ENCODE results near the gene SLC24A3.

Gene SLC24A3

DNA sequence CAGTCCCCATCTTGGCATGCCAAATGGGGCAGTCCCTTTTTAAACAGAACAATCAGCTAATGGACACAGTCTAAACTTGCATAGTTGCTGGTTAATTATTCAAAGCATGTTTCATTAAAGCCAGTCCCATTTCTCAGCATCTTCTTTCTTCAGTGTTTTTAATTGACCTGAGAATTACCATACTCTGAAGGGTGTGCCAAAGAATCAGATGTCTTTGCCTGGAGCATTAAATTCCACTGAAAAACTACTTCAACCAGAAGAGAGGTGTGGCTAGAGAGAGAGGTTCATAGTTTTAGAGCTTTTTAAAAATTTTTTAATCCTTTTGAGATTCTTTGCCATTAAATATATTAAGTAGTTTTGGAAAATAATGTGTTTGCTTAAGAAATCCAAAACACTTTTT is 37.9 kb downstream of the SLC24A3 start:
- Histone ChIP-seq H3K9me3 (ENCODE audit: control insufficient read depth, low read length) (no peaks in the 10 kb centered on the region), H3K4me1 (ENCODE audit: control insufficient read depth, insufficient read depth, low read length) (peaks cover 6% of the 10 kb centered on the region), H3K9ac (ENCODE audit: low read length) (no peak overlapping the region), H3K27me3 (ENCODE audit: control insufficient read depth, insufficient read depth, low read length) (no peaks in the 10 kb centered on the region), H3K4me3 (ENCODE audit: low read length) (no peak overlapping the region), H3K36me3 (ENCODE audit: control insufficient read depth, insufficient read depth, low read length) (no peaks in the 10 kb centered on the region)

DNA sequence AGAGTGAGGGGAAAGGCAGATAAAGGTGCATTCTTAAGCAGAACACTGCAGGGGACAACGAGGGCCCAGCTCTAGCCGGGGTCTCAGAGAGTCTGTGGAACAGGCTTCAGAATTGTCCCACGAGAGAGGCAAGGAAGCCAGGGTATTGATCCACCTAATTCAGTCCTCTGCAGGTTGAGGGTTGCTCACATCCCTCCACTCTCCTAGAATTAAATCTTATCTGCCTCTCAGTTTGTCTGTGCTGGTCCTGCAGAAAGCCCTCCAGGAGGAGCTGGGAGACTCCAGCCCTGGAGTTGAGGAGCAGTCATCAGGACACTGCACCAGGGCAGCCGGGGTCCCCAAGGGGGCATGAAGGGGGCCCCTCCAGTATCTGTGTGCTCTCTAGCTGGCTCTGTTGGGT is 39.1 kb downstream of the SLC24A3 start:
- Histone ChIP-seq H3K27me3 (ENCODE audit: control insufficient read depth, insufficient read depth, low read length) (no peaks in the 10 kb centered on the region), H3K4me3 (ENCODE audit: low read length) (no peak overlapping the region), H3K9ac (ENCODE audit: low read length) (no peak overlapping the region), H3K36me3 (ENCODE audit: control insufficient read depth, insufficient read depth, low read length) (no peaks in the 10 kb centered on the region), H3K9me3 (ENCODE audit: control insufficient read depth, low read length) (no peaks in the 10 kb centered on the region), H3K4me1 (ENCODE audit: control insufficient read depth, insufficient read depth, low read length) (peaks cover 6% of the 10 kb centered on the region)

DNA sequence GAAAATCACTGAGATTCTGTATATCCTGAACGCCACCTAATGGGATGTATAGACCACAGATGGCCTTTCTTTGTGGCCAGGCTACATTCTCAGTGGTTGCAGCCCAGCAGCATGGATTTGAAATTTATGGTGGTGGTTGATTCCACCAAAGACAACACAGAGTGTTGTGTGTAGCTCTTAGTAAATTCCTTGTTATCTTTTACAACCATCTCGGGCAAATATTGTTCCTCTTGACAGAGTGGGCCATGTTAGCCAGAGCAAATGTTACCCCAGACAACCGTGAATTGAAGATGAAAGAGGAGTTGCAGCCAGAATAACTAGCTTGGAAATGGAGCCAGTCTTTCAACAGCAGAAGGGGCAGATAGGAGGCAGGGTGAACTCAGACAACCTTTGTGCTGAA is 39.5 kb downstream of the SLC24A3 start:
- H3K36me3 ChIP-seq (ENCODE audit: control insufficient read depth, insufficient read depth, low read length), result no peaks in the 10 kb centered on the region

DNA sequence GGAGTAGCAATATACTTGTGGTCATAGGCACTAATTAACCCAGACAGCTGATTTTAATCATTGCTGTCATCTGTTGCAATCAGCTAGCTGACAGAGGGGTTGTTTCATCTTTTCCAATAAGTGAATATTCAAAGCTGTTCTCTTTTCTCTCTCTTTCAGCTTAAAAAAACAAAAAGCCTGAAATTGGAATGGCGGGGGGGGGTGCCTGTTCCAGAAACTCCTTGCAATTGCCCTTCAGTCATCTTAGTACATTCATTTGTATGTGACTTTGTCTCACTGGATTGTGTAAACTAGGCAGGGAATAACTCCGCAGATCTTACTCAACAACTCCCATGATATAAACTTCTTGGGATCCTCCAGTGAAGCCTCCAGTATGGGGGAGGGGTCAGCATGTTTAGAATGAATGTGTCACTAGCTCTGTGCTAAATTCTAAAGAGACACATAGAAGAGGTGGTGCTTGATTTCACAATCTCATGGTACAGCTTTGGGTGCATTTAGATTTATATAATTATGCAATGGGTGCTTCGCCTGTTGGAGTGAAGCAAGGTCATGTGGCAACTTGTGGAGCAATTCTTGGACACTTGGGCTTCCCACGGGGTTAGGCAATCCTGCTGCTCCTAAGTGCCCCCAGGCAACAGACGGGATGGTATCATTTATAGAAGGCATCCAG is 40.1 kb downstream of the SLC24A3 start:
- Histone ChIP-seq H3K9ac (ENCODE audit: low read length) (no peak overlapping the region), H3K4me1 (ENCODE audit: control insufficient read depth, insufficient read depth, low read length) (peaks cover 6% of the 10 kb centered on the region), H3K27me3 (ENCODE audit: control insufficient read depth, insufficient read depth, low read length) (no peaks in the 10 kb centered on the region)

More for the DNA sequence above, 39.5 kb downstream of the SLC24A3 start:
- H3K27me3 ChIP-seq (ENCODE audit: control insufficient read depth, insufficient read depth, low read length), result no peaks in the 10 kb centered on the region
- no peaks in the 10 kb centered on the region for H3K9me3 ChIP-seq (ENCODE audit: control insufficient read depth, low read length)
- H3K9ac ChIP-seq (ENCODE audit: low read length), result no peak overlapping the region
- H3K4me3 ChIP-seq (ENCODE audit: low read length), result no peak overlapping the region
- H3K4me1 ChIP-seq (ENCODE audit: control insufficient read depth, insufficient read depth, low read length), result peaks cover 6% of the 10 kb centered on the region

DNA sequence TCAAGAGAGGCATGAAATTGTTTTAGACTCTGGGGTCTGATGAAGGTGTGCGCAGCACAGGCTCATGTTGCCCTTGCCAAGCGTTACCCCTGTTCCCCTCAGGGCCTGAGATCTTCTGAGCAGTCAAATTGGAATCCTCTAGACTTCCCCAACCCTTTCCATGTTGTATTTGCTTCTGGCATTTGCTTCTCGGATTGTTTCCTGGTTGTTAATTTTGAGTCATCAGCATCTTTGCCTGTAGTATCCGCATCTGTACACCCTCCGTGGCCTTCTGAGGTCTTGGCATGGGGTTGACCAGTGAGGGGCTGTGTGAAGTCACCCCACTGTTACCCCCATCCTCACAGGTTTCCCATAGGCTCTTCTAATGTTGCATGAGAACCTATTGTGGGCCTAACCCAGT is 40.9 kb downstream of the SLC24A3 start:
- H3K9me3 ChIP-seq (ENCODE audit: control insufficient read depth, low read length), result no peaks in the 10 kb centered on the region
- H3K9ac ChIP-seq (ENCODE audit: low read length), result no peak overlapping the region

More for the DNA sequence above, 40.1 kb downstream of the SLC24A3 start:
- Histone ChIP-seq H3K36me3 (ENCODE audit: control insufficient read depth, insufficient read depth, low read length) (no peaks in the 10 kb centered on the region), H3K9me3 (ENCODE audit: control insufficient read depth, low read length) (no peaks in the 10 kb centered on the region), H3K4me3 (ENCODE audit: low read length) (no peak overlapping the region)

DNA sequence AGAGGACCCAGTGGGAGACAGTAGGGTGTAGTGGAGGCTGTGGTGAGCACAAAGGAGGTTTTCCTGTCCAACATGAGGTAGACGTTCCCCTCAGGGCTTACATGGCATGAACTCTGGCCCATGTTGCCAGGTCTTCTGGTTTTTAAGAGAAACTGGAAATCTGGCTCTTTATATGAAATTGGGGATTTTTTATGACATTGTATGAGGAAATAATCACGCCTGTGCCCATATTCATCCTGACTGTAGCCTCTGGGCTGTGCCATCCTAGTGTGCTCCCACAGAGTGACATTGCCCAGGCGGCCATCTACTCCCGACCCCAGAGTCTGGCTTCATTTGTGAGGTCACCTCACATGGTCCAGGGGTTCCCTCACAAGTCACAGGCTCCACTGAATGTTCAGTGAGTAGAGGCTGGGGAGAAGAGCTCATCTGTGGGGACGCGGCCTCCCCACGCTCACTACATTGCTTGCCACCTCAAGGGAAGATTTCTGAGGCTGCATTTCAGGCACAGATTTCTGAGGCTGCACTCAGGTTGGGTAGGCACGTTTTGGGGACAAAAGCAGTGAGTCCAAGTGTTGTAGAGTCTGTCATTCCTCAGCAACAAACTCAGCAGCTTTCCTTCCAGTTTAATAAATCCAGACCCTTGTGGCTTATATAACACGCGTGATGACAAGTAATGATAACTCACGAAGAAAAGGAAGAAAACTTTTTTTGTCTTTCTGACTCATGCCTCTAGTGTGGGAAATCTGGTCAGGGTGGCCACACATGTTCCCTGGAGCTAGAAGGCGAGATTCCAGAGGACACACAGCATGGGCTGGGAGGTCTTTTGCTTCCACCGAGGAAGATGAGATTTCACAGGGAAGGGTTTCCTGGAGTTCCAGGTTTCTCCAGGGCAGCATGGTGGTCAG is 41.7 kb downstream of the SLC24A3 start:
- H3K4me3 ChIP-seq (ENCODE audit: low read length), result no peak overlapping the region
- peaks cover 6% of the 10 kb centered on the region for H3K4me1 ChIP-seq (ENCODE audit: control insufficient read depth, insufficient read depth, low read length)
- H3K9ac ChIP-seq (ENCODE audit: low read length), result no peak overlapping the region
- H3K36me3 ChIP-seq (ENCODE audit: control insufficient read depth, insufficient read depth, low read length), result no peaks in the 10 kb centered on the region
- no peaks in the 10 kb centered on the region for H3K27me3 ChIP-seq (ENCODE audit: control insufficient read depth, insufficient read depth, low read length)
- no peaks in the 10 kb centered on the region for H3K9me3 ChIP-seq (ENCODE audit: control insufficient read depth, low read length)

More for the DNA sequence above, 40.9 kb downstream of the SLC24A3 start:
- Histone ChIP-seq H3K4me3 (ENCODE audit: low read length) (no peak overlapping the region), H3K27me3 (ENCODE audit: control insufficient read depth, insufficient read depth, low read length) (no peaks in the 10 kb centered on the region), H3K36me3 (ENCODE audit: control insufficient read depth, insufficient read depth, low read length) (no peaks in the 10 kb centered on the region), H3K4me1 (ENCODE audit: control insufficient read depth, insufficient read depth, low read length) (peaks cover 6% of the 10 kb centered on the region)

DNA sequence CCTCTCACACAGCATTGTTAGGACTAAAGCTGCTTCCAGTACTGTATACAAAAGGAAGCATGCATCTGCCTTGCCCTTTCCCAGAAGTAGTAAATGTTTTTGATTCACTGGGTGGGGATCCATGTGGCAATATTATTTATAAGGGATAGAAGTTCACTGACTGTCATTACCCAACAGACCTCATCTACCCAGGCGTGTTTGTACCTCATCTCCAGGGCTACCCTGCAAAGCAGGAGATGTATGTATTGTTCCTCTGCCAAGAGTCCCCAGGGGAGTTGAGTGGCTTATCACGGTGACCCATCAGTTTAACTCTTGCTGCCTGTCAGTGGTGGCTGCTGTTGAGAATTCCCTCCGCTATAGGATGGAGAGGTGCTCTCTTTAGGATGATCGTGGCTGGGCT is 42.5 kb downstream of the SLC24A3 start:
- Histone ChIP-seq H3K27me3 (ENCODE audit: control insufficient read depth, insufficient read depth, low read length) (no peaks in the 10 kb centered on the region), H3K4me1 (ENCODE audit: control insufficient read depth, insufficient read depth, low read length) (peaks cover 6% of the 10 kb centered on the region), H3K9me3 (ENCODE audit: control insufficient read depth, low read length) (no peaks in the 10 kb centered on the region), H3K4me3 (ENCODE audit: low read length) (no peak overlapping the region), H3K36me3 (ENCODE audit: control insufficient read depth, insufficient read depth, low read length) (no peaks in the 10 kb centered on the region), H3K9ac (ENCODE audit: low read length) (no peak overlapping the region)

DNA sequence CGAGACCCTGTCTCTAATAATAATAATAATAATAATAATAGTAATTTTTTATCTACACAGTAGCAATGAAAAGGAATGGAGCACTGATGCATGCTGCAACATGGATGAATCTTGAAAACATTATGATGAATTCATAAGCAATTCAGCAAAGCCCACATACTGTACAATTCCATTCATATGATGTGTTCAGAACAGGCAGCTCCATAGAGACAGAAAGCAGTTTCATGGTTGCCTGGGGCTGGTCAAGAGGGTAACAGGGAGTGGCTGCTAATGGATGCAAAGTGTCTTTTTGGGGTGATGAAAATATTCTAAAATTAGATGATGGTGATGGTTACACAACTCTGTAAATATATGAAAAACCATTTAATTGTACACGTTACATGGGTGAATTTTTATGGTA is 43.6 kb downstream of the SLC24A3 start:
- H3K36me3 ChIP-seq (ENCODE audit: control insufficient read depth, insufficient read depth, low read length), result no peaks in the 10 kb centered on the region
- H3K9ac ChIP-seq (ENCODE audit: low read length), result no peak overlapping the region
- H3K27me3 ChIP-seq (ENCODE audit: control insufficient read depth, insufficient read depth, low read length), result no peaks in the 10 kb centered on the region
- H3K4me3 ChIP-seq (ENCODE audit: low read length), result no peak overlapping the region
- no peaks in the 10 kb centered on the region for H3K9me3 ChIP-seq (ENCODE audit: control insufficient read depth, low read length)
- peaks cover 10% of the 10 kb centered on the region for H3K4me1 ChIP-seq (ENCODE audit: control insufficient read depth, insufficient read depth, low read length)

DNA sequence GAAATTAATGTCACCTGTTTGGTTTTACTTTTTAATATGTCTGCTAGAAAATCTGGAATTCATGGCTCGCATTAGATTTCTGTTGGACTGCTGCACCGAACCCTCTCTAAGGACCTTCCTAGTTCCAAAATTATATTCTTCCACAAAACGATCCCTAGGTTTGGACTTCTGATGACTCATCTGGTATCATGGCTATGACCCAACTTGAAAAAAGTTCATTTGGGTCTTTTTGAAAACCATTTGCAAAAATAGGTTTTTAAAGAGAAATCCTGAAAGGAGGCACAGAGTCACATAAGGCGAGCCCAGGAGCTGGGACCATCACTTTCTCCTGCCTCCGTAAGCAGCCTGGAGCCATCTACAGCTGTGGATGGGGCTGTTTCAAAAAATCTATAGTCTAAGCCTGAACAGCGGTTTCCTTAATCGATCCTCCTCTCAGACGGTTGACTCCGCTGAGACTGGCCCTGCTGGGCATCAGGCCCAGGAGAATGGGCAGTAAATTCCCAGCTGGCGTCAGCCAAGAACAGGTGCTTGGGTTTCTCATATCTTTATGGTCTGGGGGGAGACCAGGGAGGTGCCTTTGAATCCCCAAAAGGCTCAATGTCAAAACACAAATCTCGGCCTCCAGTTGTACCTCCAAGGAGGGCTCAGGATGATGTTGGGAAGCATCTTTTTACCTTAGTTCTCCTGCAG is 44.6 kb downstream of the SLC24A3 start:
- Histone ChIP-seq H3K9me3 (ENCODE audit: control insufficient read depth, low read length) (no peaks in the 10 kb centered on the region), H3K27me3 (ENCODE audit: control insufficient read depth, insufficient read depth, low read length) (no peaks in the 10 kb centered on the region), H3K9ac (ENCODE audit: low read length) (no peak overlapping the region), H3K4me3 (ENCODE audit: low read length) (no peak overlapping the region), H3K4me1 (ENCODE audit: control insufficient read depth, insufficient read depth, low read length) (peaks cover 4% of the 10 kb centered on the region), H3K36me3 (ENCODE audit: control insufficient read depth, insufficient read depth, low read length) (no peaks in the 10 kb centered on the region)

DNA sequence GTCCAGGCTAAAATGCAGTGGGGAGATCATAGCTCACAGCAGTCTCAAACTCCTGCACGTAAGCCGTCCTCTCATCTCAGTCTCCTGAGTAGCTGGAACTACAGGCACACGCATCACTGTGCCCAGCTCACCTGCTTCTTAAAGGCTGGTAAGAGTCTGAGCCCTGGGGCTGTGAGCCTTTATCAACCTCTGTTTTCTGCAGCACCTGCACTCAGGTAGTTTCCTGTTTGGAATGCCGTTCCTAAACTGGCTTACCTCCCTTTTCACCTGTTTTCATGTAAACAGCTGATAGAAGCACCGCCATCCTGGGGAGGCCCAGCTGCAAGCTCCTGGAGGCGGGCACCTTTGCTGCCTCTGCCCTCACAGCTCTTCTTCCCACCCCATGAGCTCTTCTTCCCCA is 45.4 kb downstream of the SLC24A3 start:
- Histone ChIP-seq H3K9me3 (ENCODE audit: control insufficient read depth, low read length) (no peaks in the 10 kb centered on the region), H3K36me3 (ENCODE audit: control insufficient read depth, insufficient read depth, low read length) (no peaks in the 10 kb centered on the region), H3K27me3 (ENCODE audit: control insufficient read depth, insufficient read depth, low read length) (no peaks in the 10 kb centered on the region), H3K4me1 (ENCODE audit: control insufficient read depth, insufficient read depth, low read length) (peaks cover 4% of the 10 kb centered on the region), H3K9ac (ENCODE audit: low read length) (no peak overlapping the region), H3K4me3 (ENCODE audit: low read length) (no peak overlapping the region)

DNA sequence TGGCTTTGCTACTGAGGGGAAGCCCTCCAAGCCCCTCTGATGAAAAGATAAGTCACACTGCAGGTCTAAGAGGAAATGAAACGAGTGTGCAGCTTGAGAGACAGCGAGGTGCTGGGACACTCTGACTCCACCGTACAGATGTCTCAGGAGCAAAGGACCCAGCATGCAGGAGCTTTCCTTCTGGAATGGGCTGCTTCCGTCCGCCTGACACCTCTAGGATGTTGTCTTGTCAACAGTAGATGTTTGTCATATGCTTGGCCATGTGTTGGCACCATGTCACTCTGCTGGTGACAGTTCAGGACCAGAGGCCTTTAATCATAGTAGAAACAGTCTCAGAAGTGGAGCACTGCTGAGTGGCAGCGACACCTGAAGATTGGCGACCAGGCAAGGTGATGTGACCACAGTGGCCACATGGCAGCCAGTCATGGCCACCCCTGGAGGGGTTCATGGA is 46.7 kb downstream of the SLC24A3 start:
- H3K27me3 ChIP-seq (ENCODE audit: control insufficient read depth, insufficient read depth, low read length), result no peaks in the 10 kb centered on the region
- H3K4me1 ChIP-seq (ENCODE audit: control insufficient read depth, insufficient read depth, low read length), result peaks cover 4% of the 10 kb centered on the region
- H3K9me3 ChIP-seq (ENCODE audit: control insufficient read depth, low read length), result no peaks in the 10 kb centered on the region
- H3K36me3 ChIP-seq (ENCODE audit: control insufficient read depth, insufficient read depth, low read length), result no peaks in the 10 kb centered on the region
- H3K9ac ChIP-seq (ENCODE audit: low read length), result no peak overlapping the region
- H3K4me3 ChIP-seq (ENCODE audit: low read length), result no peak overlapping the region
